Keratinocyte (primary cell): ENCODE measurements around the gene ZDHHC22. TPM values are rescaled to one million over a fixed set of nuclear protein-coding genes. Genes with fewer than 3 reads are reported as not detected.

ENCODE experiments used
- DNase-seq: peaks from one replicate; pipeline ENCODE4 v3.0.0-alpha.2; 2011; ENCODE audit warnings: low read depth, missing footprints, low spot score
- FAIRE-seq: peaks from 2 replicates; lab custom pipeline; 2011; peaks lifted over from hg19 to GRCh38; lab: Jason Lieb, UNC
- H2AFZ ChIP-seq: 2 replicates; pipeline ENCODE4 v1.6.0; 2012; ENCODE audit warnings: low read length, control low read depth, inconsistent platforms; ENCODE audit not compliant: control insufficient read depth
- H3K27ac ChIP-seq: 2 replicates; pipeline ENCODE4 v1.5.1; 2011; ENCODE audit warnings: low read length; ENCODE audit not compliant: control insufficient read depth, insufficient read depth
- H3K27me3 ChIP-seq: 3 replicates; pipeline ENCODE4 v1.6.0; 2011; ENCODE audit warnings: low read length; ENCODE audit not compliant: control insufficient read depth, insufficient read depth; ENCODE audit errors: extremely low read depth
- H3K36me3 ChIP-seq, 2 experiments: 2 replicates in 1 of 2; 3 replicates in 1 of 2; pipeline ENCODE4 v1.5.1; 2011; ENCODE audit warnings: low read length in 2 of 2, mild to moderate bottlenecking in 1 of 2; ENCODE audit not compliant: control insufficient read depth in 2 of 2, insufficient read depth in 2 of 2; ENCODE audit errors: extremely low read depth in 1 of 2
- H3K4me1 ChIP-seq: 3 replicates; pipeline ENCODE4 v1.5.1; 2011; ENCODE audit warnings: low read length; ENCODE audit not compliant: control insufficient read depth, insufficient read depth; ENCODE audit errors: extremely low read depth
- H3K4me2 ChIP-seq: 3 replicates; pipeline ENCODE4 v1.6.0; 2011; ENCODE audit warnings: low read depth, low read length; ENCODE audit not compliant: control insufficient read depth, insufficient read depth; ENCODE audit errors: extremely low read depth
- H3K4me3 ChIP-seq, 3 experiments: fragments of 200-600 bp in 1 of 3; sonication (generic) in 1 of 3; 2 replicates in 2 of 3; 3 replicates in 1 of 3; pipeline ENCODE4 v1.5.1; 2011 to 2016; ENCODE audit warnings: low read length in 3 of 3, mild to moderate bottlenecking in 3 of 3, control low read depth in 2 of 3, inconsistent platforms in 1 of 3, low read depth in 1 of 3, mixed read lengths in 1 of 3, mixed run types in 1 of 3, moderate library complexity in 1 of 3; ENCODE audit not compliant: control insufficient read depth in 2 of 3, insufficient read depth in 2 of 3; ENCODE audit errors: extremely low read depth in 1 of 3
- H3K79me2 ChIP-seq: 2 replicates; pipeline ENCODE4 v1.6.0; 2012; ENCODE audit warnings: low read length; ENCODE audit not compliant: control insufficient read depth, insufficient read depth
- H3K9ac ChIP-seq: 3 replicates; pipeline ENCODE4 v1.6.0; 2011; ENCODE audit warnings: low read length; ENCODE audit not compliant: control insufficient read depth, insufficient read depth; ENCODE audit errors: extremely low read depth
- H3K9me1 ChIP-seq: 3 replicates; pipeline ENCODE4 v1.6.0; 2011; ENCODE audit warnings: low read length; ENCODE audit not compliant: control insufficient read depth, insufficient read depth; ENCODE audit errors: extremely low read depth
- H3K9me3 ChIP-seq: 2 replicates; pipeline ENCODE4 v1.5.1; 2012; ENCODE audit warnings: low read depth, low read length; ENCODE audit not compliant: control insufficient read depth
- H4K20me1 ChIP-seq: 3 replicates; pipeline ENCODE4 v1.6.0; 2011; ENCODE audit warnings: low read length; ENCODE audit not compliant: control insufficient read depth, insufficient read depth; ENCODE audit errors: extremely low read depth
- CTCF ChIP-seq, 3 experiments: IDR thresholded peaks in 1 of 3; conservative IDR thresholded peaks in 1 of 3; optimal IDR thresholded peaks in 1 of 3; 2 replicates in 2 of 3; 3 replicates in 1 of 3; pipeline versions ENCODE3 to v1.5.1; 2011; ENCODE audit warnings: low read length in 3 of 3, mild to moderate bottlenecking in 3 of 3, moderate library complexity in 2 of 3, control low read depth in 1 of 3, inconsistent platforms in 1 of 3; ENCODE audit not compliant: insufficient read depth in 2 of 3; ENCODE audit errors: extremely low read depth in 1 of 3
- EZH2 ChIP-seq: IDR thresholded peaks from one replicate; pipeline ENCODE4 v1.6.1; 2012; ENCODE audit warnings: inconsistent platforms, mild to moderate bottlenecking, low read length, moderate library complexity
- dilution Hi-C: fragments of 300-500 bp; cut with MboI; formaldehyde crosslinking; loops from one replicate; pipeline ENCODE4 v1.7.0; 2020; ENCODE audit warnings: low sequenced_read_pairs; ENCODE audit not compliant: extremely low pct_ligation_motif_present
- polyA plus RNA-seq, 5 experiments: library from polyadenylated mRNA; depleted of rRNA in 3 of 5; stranded (reverse) in 3 of 5; stranded (forward) in 1 of 5; unstranded in 1 of 5; fragments of >200 nt; gene quantifications; 1 replicate in 1 of 5; 2 replicates in 3 of 5; 3 replicates in 1 of 5; pipeline versions ENCODE4 v1.2.1 to v1.2.3, GENCODE V29; 2011 to 2012; ENCODE audit warnings: missing spikeins in 2 of 5, low read depth in 1 of 5, low replicate concordance in 1 of 5

Gene ZDHHC22
- polyA plus RNA-seq, 1 donor (not counting 4 experiments of a cell fraction or from before 2014, with no cell fraction given): not detected

DNA sequence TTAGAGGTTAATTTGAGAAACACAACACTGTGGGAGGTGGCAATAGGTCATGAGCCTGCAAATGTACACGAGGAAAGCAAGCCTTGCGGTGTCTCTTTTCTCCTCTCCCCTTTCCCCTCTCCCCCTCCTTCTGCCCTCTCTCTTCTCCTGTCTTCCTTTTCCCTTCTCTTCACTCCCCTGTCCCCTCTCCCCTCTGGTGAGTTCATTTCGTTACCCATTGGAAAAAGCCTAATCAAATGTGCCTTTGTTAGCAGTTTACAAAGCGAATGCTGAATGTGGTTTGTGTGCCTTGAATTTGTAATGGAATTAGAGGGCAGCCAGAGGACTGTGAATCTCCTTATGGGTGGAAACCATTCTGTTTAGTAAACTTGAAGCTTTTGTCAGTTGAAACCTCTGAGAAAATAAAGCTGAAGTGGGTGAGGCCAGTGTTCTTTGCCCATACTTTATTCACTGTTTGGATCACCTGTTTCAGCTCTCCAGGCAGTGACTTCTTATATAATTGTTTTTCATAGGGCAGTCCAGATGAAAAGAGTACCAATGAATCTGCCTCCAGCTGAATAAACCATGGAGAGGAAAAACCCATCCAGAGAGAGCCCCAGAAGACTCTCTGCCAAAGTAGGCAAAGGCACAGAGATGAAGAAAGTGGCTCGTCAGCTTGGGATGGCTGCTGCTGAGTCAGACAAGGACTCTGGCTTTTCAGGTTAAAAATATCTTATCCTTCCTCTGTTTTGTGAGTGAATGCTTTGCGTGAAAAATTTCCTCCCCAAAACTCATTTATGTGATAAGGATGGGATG, 36.2 kb downstream of the ZDHHC22 start:
- dilution Hi-C loops: no loop called here
- no peaks in the 10 kb centered on the region for H4K20me1 ChIP-seq
- no peak overlapping the region for H3K9ac ChIP-seq
- FAIRE-seq: no peak
- H3K36me3 ChIP-seq: peaks cover 4 to 10% of the 10 kb centered on the region in 2 experiments
- peaks cover 15% of the 10 kb centered on the region for H3K79me2 ChIP-seq
- no peaks in the 10 kb centered on the region for H3K9me3 ChIP-seq
- no peaks in the 10 kb centered on the region for H3K4me1 ChIP-seq
- no peak for TF ChIP-seq CTCF (optimal IDR thresholded peaks at IDR 0.05 in 1 of 3, IDR thresholded peaks at IDR 0.05 in 1 of 3, conservative IDR thresholded peaks at IDR 0.05 in 1 of 3; ENCODE audit: extremely low read depth in 1 of 3, insufficient read depth in 2 of 3, low read length in 3 of 3)
- TF ChIP-seq EZH2: no peak
- H3K4me3 ChIP-seq: no peak overlapping the region
- H2AFZ ChIP-seq: no peak overlapping the region
- no peak overlapping the region for H3K27ac ChIP-seq
- no peaks in the 10 kb centered on the region for H3K9me1 ChIP-seq
- H3K27me3 ChIP-seq: no peaks in the 10 kb centered on the region
- H3K4me2 ChIP-seq: no peak overlapping the region
- no peak for DNase-seq

GRCh38 chr14:77104393-77104792, 37.2 kb downstream of the ZDHHC22 start:
- Histone ChIP-seq H3K27ac (no peak overlapping the region), H3K4me2 (no peak overlapping the region), H3K36me3 (peaks cover 4% of the 10 kb centered on the region in 2 experiments), H4K20me1 (no peaks in the 10 kb centered on the region), H2AFZ (no peak overlapping the region), H3K4me1 (peaks cover 3% of the 10 kb centered on the region), H3K9me1 (no peaks in the 10 kb centered on the region), H3K27me3 (no peaks in the 10 kb centered on the region), H3K9me3 (no peaks in the 10 kb centered on the region), H3K79me2 (peaks cover 15% of the 10 kb centered on the region), H3K4me3 (no peak overlapping the region), H3K9ac (no peak overlapping the region)
- FAIRE-seq (no peak), DNase-seq (no peak)
- dilution Hi-C loops: no loop called here
- TF ChIP-seq CTCF (optimal IDR thresholded peaks at IDR 0.05 in 1 of 3, IDR thresholded peaks at IDR 0.05 in 1 of 3, conservative IDR thresholded peaks at IDR 0.05 in 1 of 3; ENCODE audit: extremely low read depth in 1 of 3, insufficient read depth in 2 of 3, low read length in 3 of 3) (no peak), EZH2 (no peak)
